GM19351 (cell line): ENCODE measurements around the gene SERTAD4.
"Not testable (repeated sequence)": the region's sequence is repeated elsewhere in the genome, so short reads cannot be mapped to it uniquely, and the experiment has no call there.

Experiments used
- ATAC-seq: cut with Tn5 transposase; IDR thresholded peaks from one replicate; pipeline ENCODE4 v1.9.1; 2021; ENCODE audit warnings: mild to moderate bottlenecking, moderate library complexity; ENCODE audit not compliant: unreplicated experiment

SERTAD4 gene

DNA sequence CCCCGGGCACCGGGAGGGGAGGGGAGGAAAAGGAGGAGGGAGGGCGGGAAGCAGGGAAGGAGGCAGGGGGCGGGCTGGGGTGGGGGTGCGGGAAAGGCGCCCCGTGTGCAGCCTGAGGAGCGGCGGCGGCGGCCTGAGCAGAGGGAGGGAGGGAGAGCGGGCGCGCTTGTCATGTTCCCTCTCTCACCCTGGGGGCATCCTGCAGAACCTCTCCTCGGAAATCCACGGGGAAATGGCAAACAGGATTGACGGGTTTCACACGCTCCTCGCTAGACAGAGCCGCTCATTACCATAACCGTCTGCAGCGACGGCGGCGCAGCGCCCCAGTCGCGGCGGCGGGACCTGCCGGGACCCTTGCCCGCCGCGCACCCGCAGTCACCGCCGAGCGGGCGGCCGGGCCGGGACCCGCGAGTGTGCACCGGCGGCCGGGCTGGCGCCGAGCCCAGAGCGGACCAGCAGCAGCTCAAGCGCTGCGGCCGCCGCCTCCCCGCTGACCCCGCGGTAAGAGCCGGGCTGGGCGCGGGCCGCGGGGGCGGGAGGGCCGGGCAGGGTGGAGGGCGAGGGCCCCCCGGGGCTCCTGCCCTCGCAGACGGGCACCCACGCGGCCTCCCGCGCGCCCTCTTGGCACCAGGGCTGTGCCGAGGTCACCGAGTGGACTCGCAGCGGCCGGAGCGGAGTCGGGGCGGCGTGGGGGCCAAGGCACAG lies at the start of gene SERTAD4:
Gene SERTAD4 (plus strand): TSS at position 286 of the 705 bp plus-strand sequence. CDS start 5,165 bp downstream, outside the sequence.
- ATAC-seq: no peak

DNA sequence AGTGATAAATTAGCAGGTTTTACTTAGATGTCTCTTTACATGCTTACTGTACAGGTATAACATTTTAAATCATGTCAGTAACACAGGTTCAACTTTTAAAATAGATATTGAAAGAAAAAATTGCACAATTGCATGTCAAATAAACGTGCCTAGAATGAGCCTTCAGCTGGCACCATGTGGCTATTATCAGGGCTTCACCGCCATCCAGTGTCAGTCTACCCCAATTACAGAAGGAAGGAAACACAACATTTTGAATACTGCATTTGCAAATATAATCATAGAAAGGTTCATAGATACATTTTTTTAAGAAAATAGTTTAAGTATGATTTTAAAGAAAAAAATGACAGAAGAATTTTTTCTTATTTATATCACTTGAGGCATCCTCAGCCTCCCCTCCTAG lies 47.5 kb upstream of the SERTAD4 start:
- no peak for ATAC-seq

DNA sequence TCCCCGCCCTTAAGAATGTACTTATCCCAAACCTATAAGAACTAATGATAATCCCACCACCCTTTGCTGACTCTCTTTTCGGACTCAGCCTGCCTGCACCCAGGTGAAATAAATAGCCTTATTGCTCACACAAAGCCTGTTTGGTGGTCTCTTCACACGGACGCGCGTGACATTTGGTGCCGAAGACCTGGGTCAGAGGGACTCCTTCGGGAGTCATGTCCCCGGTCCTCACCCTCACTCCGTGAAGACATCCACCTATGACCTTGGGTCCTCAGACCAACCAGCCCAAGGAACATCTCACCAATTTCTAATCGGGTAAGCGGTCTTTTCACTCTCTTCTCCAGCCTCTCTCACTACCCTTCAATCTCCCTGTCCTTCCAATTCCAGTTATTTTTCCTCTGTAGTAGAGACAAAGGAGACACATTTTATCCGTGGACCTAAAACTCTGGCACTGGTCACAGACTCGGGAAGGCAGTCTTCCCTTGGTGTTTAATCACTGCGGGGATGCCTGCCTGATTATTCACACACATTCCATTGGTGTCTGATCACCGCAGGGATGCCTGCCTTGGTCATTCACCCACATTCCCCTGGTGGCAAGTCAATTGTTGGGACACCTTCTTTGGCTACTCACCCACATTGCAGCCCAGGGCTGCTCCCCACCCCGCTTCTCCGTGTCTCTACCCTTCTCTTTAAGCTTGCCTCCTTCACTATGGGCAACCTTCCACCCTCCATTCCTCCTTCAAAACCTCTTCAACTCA lies 44.6 kb upstream of the SERTAD4 start:
- ATAC-seq: not testable (repeated sequence)

DNA sequence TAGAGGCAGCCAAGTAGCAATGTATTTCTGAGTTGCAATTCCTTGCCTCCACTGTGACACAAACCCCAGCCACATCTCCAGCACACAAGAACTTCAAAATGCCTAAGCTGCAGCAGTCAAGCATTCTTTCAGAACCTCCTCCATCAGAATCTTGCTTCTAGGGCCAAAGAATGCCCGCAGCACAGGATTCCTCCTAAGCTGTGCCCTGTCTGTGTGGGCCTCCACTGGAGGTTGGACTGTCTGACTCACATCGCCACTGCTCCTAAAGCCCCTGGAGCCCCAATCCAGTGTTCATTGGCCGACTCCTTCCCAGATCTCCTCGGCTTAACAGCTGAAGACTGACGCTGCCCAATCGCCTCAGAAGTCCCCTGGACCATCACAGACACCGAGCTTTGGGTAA lies 43.2 kb upstream of the SERTAD4 start:
- ATAC-seq: no peak

DNA sequence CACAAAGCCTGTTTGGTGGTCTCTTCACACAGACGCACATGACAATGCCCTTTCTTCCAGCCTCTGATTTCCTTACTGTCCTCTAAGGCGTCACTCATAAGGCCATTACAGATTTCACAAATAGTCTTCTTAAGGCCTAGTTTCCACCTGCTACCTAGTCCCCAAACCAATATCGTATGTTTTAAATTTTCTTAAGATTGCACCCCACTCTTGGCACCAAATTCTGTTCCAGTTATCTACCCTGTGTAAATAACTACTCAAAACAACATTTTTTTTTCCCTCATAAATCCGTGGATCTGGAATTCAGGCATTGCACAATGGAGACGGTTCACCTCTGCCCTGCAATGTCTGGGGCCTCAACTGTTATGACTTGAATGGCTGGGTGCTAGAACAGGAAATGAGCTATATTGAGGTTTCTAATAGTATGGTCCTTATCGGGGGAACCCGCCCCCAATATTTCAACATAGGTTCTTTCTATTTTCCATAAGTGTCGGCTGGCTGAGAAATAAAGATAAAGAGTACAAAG lies 36.9 kb upstream of the SERTAD4 start:
- no peak for ATAC-seq

DNA sequence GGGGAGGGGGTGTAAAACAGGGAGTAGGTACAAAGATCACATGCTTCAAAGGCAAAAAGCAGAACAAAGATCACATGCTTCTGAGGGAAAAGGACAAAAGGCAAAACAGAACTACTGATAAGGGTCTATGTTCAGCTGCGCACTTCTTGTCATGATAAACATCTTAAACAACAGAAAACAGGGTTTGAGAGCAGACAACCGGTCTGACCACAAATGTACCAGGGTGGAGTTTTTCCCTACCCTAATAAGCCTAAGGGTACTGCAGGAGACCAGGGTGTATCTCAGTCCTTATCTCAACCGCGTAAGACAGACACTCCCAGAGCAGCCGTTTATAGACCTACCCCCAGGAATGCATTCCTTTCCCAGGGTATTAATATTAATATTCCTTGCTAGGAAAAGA lies 36.3 kb upstream of the SERTAD4 start:
- ATAC-seq: not testable (repeated sequence)

DNA sequence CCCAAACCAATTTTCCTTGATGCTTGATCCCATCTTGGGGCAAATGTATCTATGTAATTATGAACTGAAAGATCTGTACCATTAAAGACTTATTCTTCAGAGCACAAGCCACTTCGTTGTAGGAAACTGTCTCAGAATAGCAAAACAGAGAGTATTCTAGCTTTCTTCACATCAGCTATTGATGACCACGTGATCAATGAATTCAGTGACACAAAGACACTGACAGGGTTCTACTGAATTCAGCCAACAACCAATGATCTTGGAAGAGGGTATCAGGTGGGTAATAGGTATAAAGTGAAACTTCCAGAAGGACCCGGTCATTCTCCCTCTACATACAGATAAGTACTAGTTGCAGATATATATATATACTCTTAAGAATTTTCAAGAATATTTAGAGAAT lies 33.8 kb upstream of the SERTAD4 start:
- ATAC-seq: no peak

DNA sequence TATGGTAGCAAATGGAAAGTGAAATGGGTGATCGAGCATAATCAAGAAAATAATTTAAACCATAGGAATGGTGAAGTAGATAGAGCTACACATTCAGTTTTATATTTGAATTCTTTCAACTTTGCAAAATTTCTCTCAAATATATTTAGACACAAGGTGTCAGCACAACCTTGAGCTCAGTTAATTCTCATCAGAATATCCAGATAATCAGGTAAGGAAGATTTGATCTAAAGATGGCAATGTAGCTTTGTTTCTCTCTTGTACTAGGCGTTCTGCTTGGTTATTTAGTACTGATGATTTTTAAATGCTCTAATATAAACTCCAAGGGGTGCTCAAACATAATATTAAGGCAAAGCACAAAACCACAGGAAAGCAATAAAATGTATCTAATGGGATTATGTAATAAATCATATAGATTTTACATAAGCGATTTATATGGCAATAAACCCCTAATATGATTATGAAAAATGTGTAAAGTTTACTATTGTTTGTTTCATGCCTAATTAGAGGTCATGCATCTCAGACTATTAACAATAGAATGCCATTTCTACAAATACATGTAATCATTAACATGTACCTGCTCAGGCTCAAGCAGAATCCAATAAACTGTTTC lies 32.4 kb upstream of the SERTAD4 start:
- no peak for ATAC-seq

DNA sequence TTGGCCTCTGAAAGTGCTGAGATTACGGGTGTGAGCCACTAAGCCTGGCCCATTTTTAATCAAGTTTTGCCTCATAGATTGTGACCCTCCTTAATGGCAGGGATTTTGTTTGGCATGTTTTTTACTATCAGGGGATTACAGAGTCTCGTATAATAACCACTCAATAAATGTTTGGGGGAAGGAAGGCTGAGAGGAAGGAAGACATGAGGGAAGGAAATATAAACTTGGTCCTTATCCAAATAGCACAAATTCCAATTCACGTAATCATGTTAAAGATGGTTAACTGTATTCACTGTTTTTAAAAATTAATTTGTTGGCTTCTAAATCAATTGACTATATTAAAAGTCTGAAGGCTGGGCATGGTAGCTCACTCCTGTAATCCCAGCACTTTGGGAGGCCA lies 30.9 kb upstream of the SERTAD4 start:
- ATAC-seq: no peak

DNA sequence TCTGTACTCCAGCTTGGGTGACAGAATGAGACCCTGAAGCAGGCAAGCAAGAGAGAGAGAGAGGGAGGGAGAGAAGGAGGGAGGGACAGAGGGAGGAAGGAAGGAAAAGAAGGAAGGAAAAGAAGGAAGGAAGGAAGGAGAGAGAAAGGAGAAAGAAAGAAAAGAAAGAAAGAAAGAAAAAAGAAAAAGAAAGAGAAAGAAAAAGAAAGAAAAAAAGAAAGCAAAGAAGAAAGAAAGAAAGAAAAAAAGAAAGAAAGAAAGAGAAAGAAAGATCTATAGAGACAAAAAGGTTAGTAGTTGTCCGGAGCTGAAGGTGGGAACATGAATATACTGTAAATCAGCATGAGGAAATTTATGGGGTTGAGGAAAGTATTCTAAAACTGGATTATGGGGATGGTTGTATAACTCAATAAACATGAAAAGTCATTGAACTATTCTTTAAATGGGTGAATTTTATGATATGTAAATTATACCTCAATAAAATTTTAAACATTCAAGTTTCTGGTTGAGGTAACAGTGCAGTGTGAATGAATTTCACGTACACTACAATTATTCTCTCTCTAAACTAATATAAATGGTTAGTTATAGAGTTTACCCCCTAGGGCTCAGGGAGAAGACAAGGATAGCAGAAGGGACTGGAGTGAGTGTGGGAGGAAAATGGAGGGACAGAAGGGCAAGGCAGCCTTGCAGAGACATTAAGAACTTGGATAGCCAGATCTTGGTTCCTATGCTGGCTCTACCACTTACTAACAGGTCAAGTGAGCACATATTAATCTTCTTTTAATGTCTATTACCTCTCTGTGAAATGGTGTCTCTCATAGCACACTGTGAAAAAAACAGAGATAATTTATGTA lies 24.8 kb upstream of the SERTAD4 start:
- no peak for ATAC-seq

DNA sequence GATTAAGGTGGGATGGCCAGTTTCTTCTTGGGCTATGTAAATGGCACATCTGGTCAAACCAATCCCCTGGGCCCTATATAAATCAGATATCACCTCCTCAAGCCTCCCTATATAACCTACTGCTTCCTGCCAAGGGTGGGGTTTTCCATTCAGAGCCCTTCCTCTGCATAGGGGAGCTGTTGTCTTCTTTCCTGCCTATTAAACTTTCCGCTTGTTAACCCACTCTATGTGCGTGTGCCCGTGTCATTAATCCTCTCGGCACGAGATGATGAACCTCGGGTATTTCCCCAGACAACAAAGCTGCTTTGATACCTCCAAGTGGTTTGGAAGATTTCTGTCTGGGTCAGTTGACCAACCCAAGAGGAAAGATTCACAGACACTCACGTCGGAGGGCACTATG lies 19.3 kb upstream of the SERTAD4 start:
- ATAC-seq: no peak

DNA sequence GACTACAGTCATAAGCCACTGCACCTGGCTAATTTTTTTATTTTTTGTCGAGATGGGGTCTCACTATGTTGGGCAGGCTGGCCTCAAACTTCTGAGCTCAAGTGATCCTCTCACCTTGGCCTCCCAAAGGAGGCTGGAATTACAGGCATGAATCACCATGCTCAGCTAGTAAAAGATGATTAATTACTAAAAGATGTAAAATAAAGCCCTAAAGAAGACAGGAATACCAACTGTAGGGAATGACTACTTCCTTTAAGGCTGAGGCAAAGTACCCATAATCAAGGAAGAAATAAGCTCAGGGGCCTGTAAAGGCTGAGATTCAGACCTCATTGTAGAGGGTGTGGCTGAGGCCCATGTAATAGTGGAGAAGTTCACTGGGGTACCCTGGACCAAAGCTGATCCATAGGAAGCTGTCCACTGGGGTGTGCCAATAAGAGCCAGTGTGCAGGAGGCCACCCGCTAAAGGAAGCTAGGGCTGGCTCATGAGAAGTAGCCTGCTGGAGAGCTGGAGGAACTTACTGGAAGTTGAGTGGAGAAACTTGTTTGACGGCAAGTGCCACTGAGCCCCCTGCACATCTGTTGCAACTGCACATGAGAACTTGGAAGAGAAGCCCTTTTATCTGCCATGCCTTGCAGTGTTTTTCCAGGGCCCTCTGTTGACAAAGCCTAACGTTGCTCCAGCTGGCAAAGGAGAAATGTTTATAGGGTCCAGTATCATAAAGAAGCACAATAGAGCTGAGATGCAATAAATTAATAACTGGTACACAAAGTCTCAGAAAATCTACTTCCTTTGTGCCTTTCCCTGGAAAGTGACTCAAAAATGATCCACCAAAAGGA lies 17.8 kb upstream of the SERTAD4 start:
- no peak for ATAC-seq

DNA sequence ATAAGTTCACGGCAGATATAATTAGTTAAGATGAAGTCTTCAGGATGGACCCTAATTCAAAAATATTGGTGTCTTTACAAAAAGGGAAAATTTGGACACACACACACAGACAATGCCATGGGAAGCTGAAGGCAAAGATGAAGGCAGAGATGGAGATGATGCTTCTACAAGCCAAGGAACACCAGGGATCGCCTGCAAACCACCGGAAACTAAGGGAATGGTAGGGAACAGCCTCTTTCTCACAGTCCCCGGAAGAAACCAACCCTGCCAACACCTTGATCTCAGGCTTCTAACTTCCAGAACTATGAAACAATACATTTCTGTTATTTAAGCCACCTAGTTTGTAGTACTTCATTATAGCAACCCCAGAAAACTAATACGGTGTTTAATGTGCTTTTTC lies 15.1 kb upstream of the SERTAD4 start:
- ATAC-seq: no peak

DNA sequence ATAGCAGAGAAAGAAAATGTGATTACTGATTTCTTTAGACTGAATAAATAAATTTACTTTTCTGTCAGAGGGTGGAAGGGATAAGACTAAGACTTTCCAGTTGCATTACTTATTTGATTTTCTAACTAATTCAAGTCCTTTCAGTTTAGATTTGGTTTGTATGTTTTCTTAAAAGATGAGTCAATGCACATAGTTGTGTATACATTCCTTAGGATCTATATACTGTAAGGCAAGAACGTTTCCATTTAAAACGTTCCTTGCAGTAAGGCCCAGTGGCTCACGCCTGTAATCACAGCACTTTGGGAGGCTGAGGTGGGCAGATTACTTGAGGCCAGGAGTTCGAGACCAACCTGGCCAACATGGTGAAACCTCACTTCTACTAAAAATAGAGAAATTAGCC lies 14.5 kb upstream of the SERTAD4 start:
- ATAC-seq: no peak

DNA sequence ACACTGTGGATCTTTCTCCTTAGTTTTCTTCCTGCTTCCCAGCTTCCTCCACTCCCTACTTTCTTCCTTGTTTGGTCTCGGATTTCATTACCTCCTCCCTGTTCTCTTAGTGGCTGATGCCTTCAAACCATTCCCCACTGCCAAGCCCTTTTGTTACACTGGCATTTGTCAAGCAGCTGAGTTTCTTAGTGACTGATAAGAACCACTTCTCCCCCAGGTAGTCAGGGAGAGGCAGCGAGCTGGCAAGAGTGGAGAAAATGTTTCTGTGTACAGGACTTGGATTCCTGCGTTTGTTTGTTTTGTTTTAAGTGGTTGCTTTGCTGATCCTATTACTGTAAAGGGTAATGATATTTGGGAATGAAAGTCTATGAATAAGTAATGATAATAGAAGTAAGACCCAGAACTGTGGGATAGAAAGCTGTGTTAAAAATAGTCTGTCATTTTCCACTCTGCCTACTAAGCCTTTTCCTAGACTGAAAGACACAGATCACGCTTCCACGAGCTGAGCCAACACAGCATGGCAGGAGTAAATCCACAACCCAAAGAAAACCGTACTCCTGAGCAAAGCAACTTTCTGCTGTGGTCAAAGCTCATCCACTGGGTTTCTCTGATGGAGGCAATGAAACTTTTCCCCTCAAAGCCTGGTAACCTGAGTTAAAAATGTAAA lies 10.1 kb upstream of the SERTAD4 start:
- ATAC-seq: no peak

DNA sequence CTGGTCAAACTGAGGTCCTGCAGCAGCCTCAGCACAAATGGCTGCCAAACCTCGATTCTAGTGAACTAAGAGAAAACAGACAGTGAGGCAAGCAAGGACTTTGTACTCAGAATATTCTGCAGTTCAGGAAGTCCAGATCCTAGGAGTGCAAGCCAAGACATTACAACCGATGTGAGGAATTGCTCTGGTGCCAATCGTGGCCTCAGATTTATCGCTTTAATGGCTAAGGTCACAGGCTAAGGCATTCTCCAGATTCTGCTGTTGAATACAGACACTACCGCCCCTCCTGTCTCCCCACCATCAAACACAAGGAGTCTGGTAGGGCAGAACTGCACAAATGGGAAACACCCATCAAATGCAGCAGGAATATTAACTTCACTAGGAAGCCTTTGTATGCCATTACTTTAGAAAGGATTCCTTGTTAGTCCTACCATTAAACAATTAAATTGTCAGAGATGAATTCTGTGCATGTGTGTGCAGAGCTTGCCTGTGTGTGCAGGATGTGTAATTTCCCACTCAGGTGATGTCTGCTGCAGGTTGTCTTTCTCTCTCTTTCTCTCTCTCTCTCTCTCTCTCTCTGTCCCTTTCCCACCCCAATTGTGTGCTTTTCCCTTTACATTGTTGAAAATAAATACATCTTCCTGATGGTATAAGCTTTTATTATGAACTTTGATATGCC lies 9.2 kb upstream of the SERTAD4 start:
- ATAC-seq: no peak

DNA sequence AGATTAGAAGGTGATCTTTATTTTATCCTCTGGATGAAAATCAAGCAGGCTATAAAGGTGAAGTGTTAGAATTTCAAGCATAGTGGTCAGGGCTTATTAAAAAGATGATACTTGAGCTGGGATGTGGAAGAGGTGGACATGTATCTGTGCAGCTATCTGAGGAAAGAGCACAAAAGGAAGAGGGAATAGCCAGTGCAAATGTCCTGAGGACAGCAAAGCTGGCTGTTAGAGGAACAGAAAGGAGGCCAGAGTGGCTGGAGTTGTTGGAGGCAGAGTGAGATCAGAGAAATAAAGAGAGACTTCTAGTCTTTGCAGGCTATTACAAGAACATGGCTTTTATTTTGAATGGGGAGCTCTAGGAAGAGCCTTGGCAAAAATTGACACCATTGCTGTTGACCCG lies 4.4 kb upstream of the SERTAD4 start:
- ATAC-seq: no peak

DNA sequence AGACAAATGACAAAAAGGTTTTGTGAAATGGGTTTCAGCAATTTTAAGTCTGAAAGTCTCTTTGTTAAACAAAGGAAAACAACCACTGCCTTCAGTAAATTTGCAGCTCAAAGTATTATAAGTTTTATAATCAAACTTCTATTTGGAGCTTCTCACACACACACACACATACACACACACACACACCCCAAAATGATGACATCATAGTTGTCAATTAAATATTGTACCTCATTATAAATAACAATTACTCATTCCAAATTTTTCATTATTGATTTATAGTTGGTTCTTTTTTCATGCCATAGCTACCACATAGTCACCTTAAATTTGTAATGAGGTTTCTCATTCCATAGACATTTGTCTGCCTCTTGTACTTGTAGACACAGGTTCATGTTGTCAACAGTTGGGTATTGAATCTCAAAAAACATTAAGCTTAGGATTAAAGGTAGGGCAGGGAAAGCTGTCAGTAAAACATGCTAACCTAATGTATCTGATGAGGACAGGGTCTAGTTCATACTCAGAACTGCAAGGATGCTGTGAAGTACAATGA lies 2.4 kb upstream of the SERTAD4 start:
- no peak for ATAC-seq
